Esophagus muscularis mucosa (tissue), 4 donors: ENCODE data around the gene CEP135. TPM values are rescaled to one million over a fixed set of nuclear protein-coding genes. Genes with fewer than 3 reads are reported as not detected.

ENCODE experiments used
- DNase-seq: peaks from one replicate; pipeline ENCODE4 v3.0.0-alpha.2; 2017; ENCODE audit errors: extremely low spot score
- H3K27ac ChIP-seq, 4 donors: fragments of 200-600 bp; sonication (generic); replicated peaks in 1 of 4; 1 replicate in 3 of 4; 2 replicates in 1 of 4; pipeline ENCODE4 v1.5.1; 2016 to 2019; ENCODE audit warnings: mild to moderate bottlenecking in 1 of 4
- H3K27me3 ChIP-seq, 4 donors: fragments of 200-600 bp; sonication (generic); one replicate each; pipeline versions ENCODE4 v1.5.1 to v1.6.0; 2016 to 2019
- H3K36me3 ChIP-seq, 4 donors: fragments of 200-600 bp; sonication (generic); one replicate each; pipeline ENCODE4 v1.5.1; 2016 to 2019
- H3K4me1 ChIP-seq, 4 donors: fragments of 200-600 bp; sonication (generic); one replicate each; pipeline ENCODE4 v1.5.1; 2016 to 2019
- H3K4me3 ChIP-seq, 4 donors: fragments of 200-600 bp; sonication (generic); 1 replicate in 2 of 4; 2 replicates in 2 of 4; pipeline ENCODE4 v1.5.1; 2016 to 2019; ENCODE audit warnings: mild to moderate bottlenecking in 4 of 4, moderate library complexity in 1 of 4
- H3K9me3 ChIP-seq, 4 donors: fragments of 200-600 bp; sonication (generic); 1 replicate in 3 of 4; 2 replicates in 1 of 4; pipeline ENCODE4 v1.5.1; 2016 to 2019
- EP300 ChIP-seq: sonication (generic); formaldehyde crosslinking; IDR thresholded peaks from one replicate; pipeline ENCODE4 v1.6.1; 2017; ENCODE audit warnings: antibody characterized with exemption
- POLR2A ChIP-seq: fragments of 450-650 bp; IDR thresholded peaks from one replicate; pipeline ENCODE4 v1.6.1; 2017; ENCODE audit warnings: antibody characterized with exemption, moderate library complexity, mild to moderate bottlenecking, low read depth
- POLR2AphosphoS5 ChIP-seq, 2 donors: sonication (generic); formaldehyde crosslinking; IDR thresholded peaks; one replicate each; pipeline ENCODE4 v1.6.1; 2017; ENCODE audit warnings: antibody characterized with exemption in 2 of 2
- WGBS: methylation state at CpG from one replicate; pipeline ENCODE4 v1.1.5; 2018; 5-methylcytosine and 5-hydroxymethylcytosine counted together
- intact Hi-C: fragments of 100-400 bp; cut with DNase I; formaldehyde crosslinking; loops from one replicate; pipeline ENCODE4 v1.15.1; 2023
- total RNA-seq, 4 donors: library from RNA; depleted of rRNA; stranded (reverse); fragments of >200 nt; gene quantifications; one replicate each; pipeline versions ENCODE4 v1.1.0 to v1.2.1, GENCODE V29; 2016
- TF ChIP-seq, protein P1 (sequence below), 3 experiments: fragments of 200-600 bp in 2 of 3; fragments of 450-650 bp in 1 of 3; sonication (generic) in 2 of 3; IDR thresholded peaks; one replicate each; pipeline ENCODE4 v1.5.1; 2017 to 2019; ENCODE audit warnings: antibody characterized with exemption in 3 of 3, mild to moderate bottlenecking in 2 of 3, moderate library complexity in 1 of 3

CEP135 gene
- total RNA-seq, 4 donors from 2014 or later = 3.5 to 5.0 (median 3.8) TPM

DNA sequence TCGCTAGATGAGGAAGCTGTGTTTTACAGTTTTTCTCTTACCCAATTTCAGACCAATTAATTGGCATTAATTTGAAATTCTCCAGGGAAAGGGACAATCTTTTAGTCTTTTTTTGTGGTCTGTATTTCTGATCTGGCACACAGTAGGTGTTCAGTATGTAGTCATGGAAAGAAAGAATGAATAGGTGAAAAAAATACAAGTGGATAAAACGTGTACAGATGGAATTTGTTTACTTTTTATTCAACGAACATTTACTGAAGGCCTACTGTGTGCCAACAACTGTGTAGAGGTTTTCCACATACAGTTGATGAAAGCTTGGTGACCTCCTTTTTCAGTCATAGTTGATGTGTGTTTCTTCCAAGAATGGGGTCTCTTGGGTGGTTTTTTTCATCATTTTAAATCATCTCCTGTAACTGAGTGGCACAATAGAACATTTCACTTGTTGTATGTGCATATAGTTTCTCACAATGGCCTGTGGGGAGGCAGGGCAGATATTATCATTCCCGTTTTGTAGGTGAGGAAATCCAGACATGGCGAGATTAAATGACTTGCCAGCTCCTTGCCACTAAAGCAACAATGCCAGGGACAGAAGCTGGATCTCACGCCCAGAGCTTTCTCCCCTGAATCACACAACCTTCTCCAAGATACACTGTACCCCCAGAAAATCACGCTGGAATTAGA is 102.4 kb downstream of the CEP135 start:
- TF ChIP-seq POLR2AphosphoS5 (IDR thresholded peaks at IDR 0.05) (no peak), EP300 (no peak), POLR2A (no peak)
- TF ChIP-seq, protein P1, sequence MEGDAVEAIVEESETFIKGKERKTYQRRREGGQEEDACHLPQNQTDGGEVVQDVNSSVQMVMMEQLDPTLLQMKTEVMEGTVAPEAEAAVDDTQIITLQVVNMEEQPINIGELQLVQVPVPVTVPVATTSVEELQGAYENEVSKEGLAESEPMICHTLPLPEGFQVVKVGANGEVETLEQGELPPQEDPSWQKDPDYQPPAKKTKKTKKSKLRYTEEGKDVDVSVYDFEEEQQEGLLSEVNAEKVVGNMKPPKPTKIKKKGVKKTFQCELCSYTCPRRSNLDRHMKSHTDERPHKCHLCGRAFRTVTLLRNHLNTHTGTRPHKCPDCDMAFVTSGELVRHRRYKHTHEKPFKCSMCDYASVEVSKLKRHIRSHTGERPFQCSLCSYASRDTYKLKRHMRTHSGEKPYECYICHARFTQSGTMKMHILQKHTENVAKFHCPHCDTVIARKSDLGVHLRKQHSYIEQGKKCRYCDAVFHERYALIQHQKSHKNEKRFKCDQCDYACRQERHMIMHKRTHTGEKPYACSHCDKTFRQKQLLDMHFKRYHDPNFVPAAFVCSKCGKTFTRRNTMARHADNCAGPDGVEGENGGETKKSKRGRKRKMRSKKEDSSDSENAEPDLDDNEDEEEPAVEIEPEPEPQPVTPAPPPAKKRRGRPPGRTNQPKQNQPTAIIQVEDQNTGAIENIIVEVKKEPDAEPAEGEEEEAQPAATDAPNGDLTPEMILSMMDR (IDR thresholded peaks at IDR 0.05) = no peak
- DNase-seq = no peak
- intact Hi-C loops = no loop called here
- H3K4me1 ChIP-seq = peaks cover 10 to 21% (median 17%) of the 10 kb centered on the region in 4 donors
- H3K27ac ChIP-seq = no peak overlapping the region
- 82% methylated on average over 7 of the region's 7 CpGs for WGBS
- H3K27me3 ChIP-seq = peaks cover 0 to 43% (median 6%) of the 10 kb centered on the region in 4 donors
- no peaks in the 10 kb centered on the region for H3K9me3 ChIP-seq
- no peaks in the 10 kb centered on the region for H3K36me3 ChIP-seq
- H3K4me3 ChIP-seq = no peak overlapping the region

GRCh38 chr4:56051710-56052075 is 102.9 kb downstream of the CEP135 start:
- 96% methylated on average over 1 of the region's 1 CpG for WGBS
- DNase-seq = no peak
- H3K9me3 ChIP-seq = no peaks in the 10 kb centered on the region
- H3K4me3 ChIP-seq = no peak overlapping the region
- TF ChIP-seq POLR2AphosphoS5 (IDR thresholded peaks at IDR 0.05) = no peak
- TF ChIP-seq POLR2A = no peak
- TF ChIP-seq, protein P1 (IDR thresholded peaks at IDR 0.05) = no peak
- no peaks in the 10 kb centered on the region for H3K36me3 ChIP-seq
- intact Hi-C loops = no loop called here
- peaks cover 0 to 43% (median 6%) of the 10 kb centered on the region in 4 donors for H3K27me3 ChIP-seq
- peaks cover 10 to 21% (median 17%) of the 10 kb centered on the region in 4 donors for H3K4me1 ChIP-seq
- no peak overlapping the region for H3K27ac ChIP-seq

GRCh38 chr4:56052481-56052880 is 103.7 kb downstream of the CEP135 start:
- no peak for TF ChIP-seq EP300
- TF ChIP-seq POLR2AphosphoS5 (IDR thresholded peaks at IDR 0.05) = no peak
- TF ChIP-seq POLR2A = no peak
- TF ChIP-seq, protein P1 (IDR thresholded peaks at IDR 0.05) = no peak
- Histone ChIP-seq H3K4me3 (no peak overlapping the region), H3K9me3 (no peaks in the 10 kb centered on the region), H3K27ac (no peak overlapping the region), H3K36me3 (no peaks in the 10 kb centered on the region), H3K27me3 (peaks cover 0 to 43% (median 6%) of the 10 kb centered on the region in 4 donors), H3K4me1 (peaks cover 10 to 21% (median 17%) of the 10 kb centered on the region in 4 donors)
- DNase-seq = no peak
- WGBS = 86% methylated on average over 1 of the region's 1 CpG
- intact Hi-C loops = no loop called here

GRCh38 chr4:56052966-56053365 is 104.2 kb downstream of the CEP135 start:
- peaks cover 0 to 43% (median 5%) of the 10 kb centered on the region in 4 donors for H3K27me3 ChIP-seq
- H3K27ac ChIP-seq = no peak overlapping the region
- H3K36me3 ChIP-seq = no peaks in the 10 kb centered on the region
- peaks cover 10 to 21% (median 17%) of the 10 kb centered on the region in 4 donors for H3K4me1 ChIP-seq
- H3K9me3 ChIP-seq = no peaks in the 10 kb centered on the region
- intact Hi-C loops = no loop called here
- no peak for TF ChIP-seq EP300
- no peak for TF ChIP-seq POLR2A
- TF ChIP-seq, protein P1 (IDR thresholded peaks at IDR 0.05) = no peak
- no peak for TF ChIP-seq POLR2AphosphoS5 (IDR thresholded peaks at IDR 0.05)
- 86% methylated on average over 5 of the region's 5 CpGs for WGBS
- DNase-seq = no peak
- H3K4me3 ChIP-seq = no peak overlapping the region
